NCI-H82 (cell line): ENCODE measurements around the gene C16orf87.

Source experiments
- DNase-seq: peaks from one replicate; lab custom pipeline; 2025; lab: John Stamatoyannopoulos, UW

Gene C16orf87

GRCh38 chr16:46843898-46844642 is 13.1 kb upstream of the C16orf87 start:
- DNase-seq: no peak

GRCh38 chr16:46842192-46842895 is 11.4 kb upstream of the C16orf87 start:
- DNase-seq: no peak

- no peak for DNase-seq
Observed at GRCh38 chr16:46839986-46840443, 9.0 kb upstream of the C16orf87 start.

GRCh38 chr16:46836534-46837530 is 5.9 kb upstream of the C16orf87 start:
- no peak for DNase-seq

- DNase-seq: no peak
Observed at GRCh38 chr16:46833460-46833800, 2.5 kb upstream of the C16orf87 start.

GRCh38 chr16:46832757-46833459 is 1.9 kb upstream of the C16orf87 start:
- no peak for DNase-seq

- peak; percentile 69 for DNase-seq
Observed at GRCh38 chr16:46830417-46830901, 521 bp downstream of the C16orf87 start.

GRCh38 chr16:46828943-46829342 is 2.0 kb downstream of the C16orf87 start:
- DNase-seq: peak; percentile 22

GRCh38 chr16:46828292-46828691 is 2.7 kb downstream of the C16orf87 start:
- DNase-seq: no peak

- no peak for DNase-seq
Observed at GRCh38 chr16:46826631-46827030, 4.3 kb downstream of the C16orf87 start.

GRCh38 chr16:46822270-46822669 is 8.7 kb downstream of the C16orf87 start:
- no peak for DNase-seq

- no peak for DNase-seq
Observed at GRCh38 chr16:46817961-46818360, 13.0 kb downstream of the C16orf87 start.

- DNase-seq: no peak
Observed at GRCh38 chr16:46814790-46815189, 16.2 kb downstream of the C16orf87 start.

- peak; percentile 3 for DNase-seq
Observed at GRCh38 chr16:46813611-46814010, 17.4 kb downstream of the C16orf87 start.

GRCh38 chr16:46812781-46813540 is 18.0 kb downstream of the C16orf87 start:
- no peak for DNase-seq

- no peak for DNase-seq
Observed at GRCh38 chr16:46811682-46812081, 19.3 kb downstream of the C16orf87 start.

GRCh38 chr16:46808997-46809396 is 22.0 kb downstream of the C16orf87 start:
- no peak for DNase-seq

- no peak for DNase-seq
Observed at GRCh38 chr16:46807336-46807735, 23.6 kb downstream of the C16orf87 start.

GRCh38 chr16:46803373-46803772 is 27.6 kb downstream of the C16orf87 start:
- DNase-seq: no peak

GRCh38 chr16:46801428-46802049 is 29.4 kb downstream of the C16orf87 start:
- peak; percentile 51 for DNase-seq
